ENCODE results near the gene RAB7A.

GRCh38 chr3:128723477-128723876 is 2.5 kb upstream of the RAB7A start:
- TF ChIP-seq EZH2phosphoT487 (IDR thresholded peaks at IDR 0.05; ENCODE audit: borderline replicate concordance) (no peak), ZNF274 (IDR thresholded peaks at IDR 0.05; ENCODE audit: low read depth, low read length) (no peak), YY1 (IDR thresholded peaks at IDR 0.05; ENCODE audit: extremely low read depth, insufficient replicate concordance, low read depth, low read length) (no peak)

Data from HCT116 (cell line).